ENCODE results near the gene AP2A1. TPM values are rescaled to one million over a fixed set of nuclear protein-coding genes. Genes with fewer than 3 reads are reported as not detected.
A peak's percentile ranks its signal among the peaks of the same experiment; 100 is the strongest.

Gene AP2A1
- total RNA-seq, 1 experiment from 2014 or later: 72.1 TPM

- POLR2A ChIA-PET: no interaction called here
Measured at GRCh38 chr19:49758292-49758691, 8.5 kb upstream of the AP2A1 start.

GRCh38 chr19:49761249-49761624 is 5.6 kb upstream of the AP2A1 start:
- H3K4me3 ChIP-seq (ENCODE audit: low read depth in 2 of 2, low read length in 2 of 2): no peak overlapping the region
- H3K27ac ChIP-seq (ENCODE audit: low read length): no peak overlapping the region
- ATAC-seq (no peak), DNase-seq (ENCODE audit: low read depth, low spot score) (no peak)
- CTCF ChIA-PET: no interaction called here
- TF ChIP-seq POLR2AphosphoS5 (IDR thresholded peaks at IDR 0.05; ENCODE audit: low read depth, low read length) (no peak), SIN3A (IDR thresholded peaks at IDR 0.05; ENCODE audit: borderline replicate concordance, insufficient read depth, low read depth, low read length) (no peak), TCF7L2 (IDR thresholded peaks at IDR 0.05; ENCODE audit: low read depth, low read length) (no peak)
- H3K9me3 ChIP-seq (ENCODE audit: control insufficient read depth, insufficient read depth, low read depth, low read length): no peaks in the 10 kb centered on the region
- intact Hi-C loops (cut with micrococcal nuclease; ENCODE audit: unreplicated experiment) (no loop called here), in situ Hi-C loops (cut with HindIII; ENCODE audit: low pct_unique_long_range_greater_than_20kb, low sequenced_read_pairs) (no loop called here)
- no peaks in the 10 kb centered on the region for H3K27me3 ChIP-seq (ENCODE audit: control insufficient read depth, insufficient read depth, low read length)
- POLR2A ChIA-PET: no interaction called here
- BruUV-seq (replicated peaks): no TSS peak
- H3K4me1 ChIP-seq (ENCODE audit: control insufficient read depth, insufficient read depth, low read length): peaks cover 6% of the 10 kb centered on the region
- peaks cover 2% of the 10 kb centered on the region; the same call in 1 of the 2 replicates for H3K36me3 ChIP-seq (ENCODE audit: control insufficient read depth, insufficient read depth, low read length)

More at GRCh38 chr19:49758292-49758691, 8.5 kb upstream of the AP2A1 start:
- ATAC-seq (peak; percentile 50), DNase-seq (ENCODE audit: low read depth, low spot score) (no peak)
- BruUV-seq (replicated peaks): no TSS peak
- H3K9me3 ChIP-seq (ENCODE audit: control insufficient read depth, insufficient read depth, low read depth, low read length): no peaks in the 10 kb centered on the region
- no peaks in the 10 kb centered on the region for H3K4me1 ChIP-seq (ENCODE audit: control insufficient read depth, insufficient read depth, low read length)
- in situ Hi-C loops (cut with HindIII; ENCODE audit: low pct_unique_long_range_greater_than_20kb, low sequenced_read_pairs) (no loop called here), intact Hi-C loops (cut with micrococcal nuclease; ENCODE audit: unreplicated experiment) (no loop called here)
- H3K4me3 ChIP-seq (ENCODE audit: low read depth in 2 of 2, low read length in 2 of 2): no peak overlapping the region
- TF ChIP-seq REST (IDR thresholded peaks at IDR 0.05; ENCODE audit: insufficient read depth in 1 of 2, low read depth in 2 of 2, low read length in 1 of 2): no peak
- TF ChIP-seq TCF7L2 (IDR thresholded peaks at IDR 0.05; ENCODE audit: low read depth, low read length): no peak
- TF ChIP-seq SIN3A (IDR thresholded peaks at IDR 0.05; ENCODE audit: borderline replicate concordance, insufficient read depth, low read depth, low read length): no peak
- no peak for TF ChIP-seq POLR2AphosphoS5 (IDR thresholded peaks at IDR 0.05; ENCODE audit: low read depth, low read length)
- no peak for TF ChIP-seq CTCF (IDR thresholded peaks at IDR 0.05)
- H3K27ac ChIP-seq (ENCODE audit: low read length): no peak overlapping the region
- H3K36me3 ChIP-seq (ENCODE audit: control insufficient read depth, insufficient read depth, low read length): no peaks in the 10 kb centered on the region
- no peaks in the 10 kb centered on the region for H3K27me3 ChIP-seq (ENCODE audit: control insufficient read depth, insufficient read depth, low read length)
- CTCF ChIA-PET: no interaction called here

GRCh38 chr19:49761625-49762311 is 5.0 kb upstream of the AP2A1 start:
- BruUV-seq (replicated peaks): no TSS peak
- POLR2A ChIA-PET: no interaction called here
- Histone ChIP-seq H3K27me3 (ENCODE audit: control insufficient read depth, insufficient read depth, low read length) (no peaks in the 10 kb centered on the region), H3K9me3 (ENCODE audit: control insufficient read depth, insufficient read depth, low read depth, low read length) (no peaks in the 10 kb centered on the region), H3K27ac (ENCODE audit: low read length) (no peak overlapping the region), H3K4me1 (ENCODE audit: control insufficient read depth, insufficient read depth, low read length) (peaks cover 6% of the 10 kb centered on the region), H3K4me3 (ENCODE audit: low read depth in 2 of 2, low read length in 2 of 2) (no peak overlapping the region), H3K36me3 (ENCODE audit: control insufficient read depth, insufficient read depth, low read length) (peaks cover 2% of the 10 kb centered on the region; the same call in 1 of the 2 replicates)
- CTCF ChIA-PET: no interaction called here
- intact Hi-C loops (cut with micrococcal nuclease; ENCODE audit: unreplicated experiment) (no loop called here), in situ Hi-C loops (cut with HindIII; ENCODE audit: low pct_unique_long_range_greater_than_20kb, low sequenced_read_pairs) (no loop called here)
- no peak for DNase-seq (ENCODE audit: low read depth, low spot score)
- ATAC-seq: no peak
- TF ChIP-seq SIN3A (IDR thresholded peaks at IDR 0.05; ENCODE audit: borderline replicate concordance, insufficient read depth, low read depth, low read length): no peak
- no peak for TF ChIP-seq TCF7L2 (IDR thresholded peaks at IDR 0.05; ENCODE audit: low read depth, low read length)
- no peak for TF ChIP-seq CTCF (IDR thresholded peaks at IDR 0.05)
- TF ChIP-seq REST (IDR thresholded peaks at IDR 0.05; ENCODE audit: insufficient read depth in 1 of 2, low read depth in 2 of 2, low read length in 1 of 2): no peak

Data from Panc1 (cell line).